ENCODE data around the gene OPRL1.

OPRL1 gene

DNA sequence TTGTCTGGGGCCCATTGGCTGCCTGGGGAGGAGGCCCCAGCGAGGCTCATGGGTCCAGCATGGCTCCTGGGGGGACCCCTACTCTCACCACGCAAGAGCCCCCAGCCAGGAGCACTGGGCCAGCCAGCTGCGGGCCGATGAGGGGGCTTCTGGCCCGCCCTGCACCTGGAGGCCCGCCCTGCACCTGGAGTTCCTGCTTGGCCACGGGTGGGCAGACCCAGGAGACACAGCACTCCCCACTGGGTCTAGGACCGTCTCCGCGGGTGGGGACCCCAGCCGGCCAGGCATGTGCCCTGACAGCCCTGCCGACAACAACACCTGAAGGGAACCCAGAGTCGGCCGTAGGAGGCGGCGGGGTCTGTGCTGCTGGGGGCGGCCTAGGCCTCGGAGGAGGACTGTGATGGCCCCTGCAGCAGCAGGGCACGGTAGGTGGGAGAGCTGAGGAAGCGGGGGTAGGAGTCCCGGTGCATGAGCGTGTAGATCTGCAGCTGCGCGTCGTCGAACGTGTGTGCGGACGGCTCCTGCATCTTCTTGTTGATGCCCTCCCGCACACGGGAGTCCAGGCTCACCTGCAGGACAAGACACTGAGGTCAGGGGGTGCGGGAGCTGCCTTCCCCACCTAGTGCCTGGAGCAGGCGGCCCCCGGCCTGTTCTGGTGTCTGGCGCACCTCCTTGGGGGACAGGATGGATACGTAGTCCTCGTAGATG is 6.3 kb upstream of the OPRL1 start:
- no peaks in the 10 kb centered on the region for H3K9me2 ChIP-seq (ENCODE audit: low read depth, low read length)
- H3K27ac ChIP-seq (ENCODE audit: low read depth, low read length, poor library complexity, severe bottlenecking) = no peak overlapping the region
- H3K4me2 ChIP-seq (ENCODE audit: low read length) = no peak overlapping the region
- TF ChIP-seq, protein P1, sequence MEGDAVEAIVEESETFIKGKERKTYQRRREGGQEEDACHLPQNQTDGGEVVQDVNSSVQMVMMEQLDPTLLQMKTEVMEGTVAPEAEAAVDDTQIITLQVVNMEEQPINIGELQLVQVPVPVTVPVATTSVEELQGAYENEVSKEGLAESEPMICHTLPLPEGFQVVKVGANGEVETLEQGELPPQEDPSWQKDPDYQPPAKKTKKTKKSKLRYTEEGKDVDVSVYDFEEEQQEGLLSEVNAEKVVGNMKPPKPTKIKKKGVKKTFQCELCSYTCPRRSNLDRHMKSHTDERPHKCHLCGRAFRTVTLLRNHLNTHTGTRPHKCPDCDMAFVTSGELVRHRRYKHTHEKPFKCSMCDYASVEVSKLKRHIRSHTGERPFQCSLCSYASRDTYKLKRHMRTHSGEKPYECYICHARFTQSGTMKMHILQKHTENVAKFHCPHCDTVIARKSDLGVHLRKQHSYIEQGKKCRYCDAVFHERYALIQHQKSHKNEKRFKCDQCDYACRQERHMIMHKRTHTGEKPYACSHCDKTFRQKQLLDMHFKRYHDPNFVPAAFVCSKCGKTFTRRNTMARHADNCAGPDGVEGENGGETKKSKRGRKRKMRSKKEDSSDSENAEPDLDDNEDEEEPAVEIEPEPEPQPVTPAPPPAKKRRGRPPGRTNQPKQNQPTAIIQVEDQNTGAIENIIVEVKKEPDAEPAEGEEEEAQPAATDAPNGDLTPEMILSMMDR (IDR thresholded peaks at IDR 0.05; ENCODE audit: low read length) = no peak
- TF ChIP-seq EZH2 (IDR thresholded peaks at IDR 0.05; ENCODE audit: borderline replicate concordance, low read length) = no peak
- H3K9me3 ChIP-seq (ENCODE audit: low read length) = no peaks in the 10 kb centered on the region
- H3K36me3 ChIP-seq (ENCODE audit: insufficient read depth, low read length) = no peaks in the 10 kb centered on the region; the same call in 1 of the 2 replicates
- H4K20me1 ChIP-seq (ENCODE audit: insufficient read depth, low read length) = no peaks in the 10 kb centered on the region
- no peaks in the 10 kb centered on the region for H3F3A ChIP-seq (ENCODE audit: insufficient read depth, low read length)
- H3K27me3 ChIP-seq (ENCODE audit: insufficient read depth, low read length) = peaks cover 9% of the 10 kb centered on the region; the same call in 1 of the 2 replicates
- no peaks in the 10 kb centered on the region for H3K79me2 ChIP-seq (ENCODE audit: insufficient read depth, low read length)
- H2AFZ ChIP-seq (ENCODE audit: low read length) = no peak overlapping the region
- H3K4me1 ChIP-seq (ENCODE audit: insufficient read depth, low read length, severe bottlenecking) = peaks cover 18% of the 10 kb centered on the region
- H3K4me3 ChIP-seq (ENCODE audit: low read depth, low read length, poor library complexity, severe bottlenecking) = no peak overlapping the region
- H3K9ac ChIP-seq (ENCODE audit: low read length) = no peak overlapping the region

DNA sequence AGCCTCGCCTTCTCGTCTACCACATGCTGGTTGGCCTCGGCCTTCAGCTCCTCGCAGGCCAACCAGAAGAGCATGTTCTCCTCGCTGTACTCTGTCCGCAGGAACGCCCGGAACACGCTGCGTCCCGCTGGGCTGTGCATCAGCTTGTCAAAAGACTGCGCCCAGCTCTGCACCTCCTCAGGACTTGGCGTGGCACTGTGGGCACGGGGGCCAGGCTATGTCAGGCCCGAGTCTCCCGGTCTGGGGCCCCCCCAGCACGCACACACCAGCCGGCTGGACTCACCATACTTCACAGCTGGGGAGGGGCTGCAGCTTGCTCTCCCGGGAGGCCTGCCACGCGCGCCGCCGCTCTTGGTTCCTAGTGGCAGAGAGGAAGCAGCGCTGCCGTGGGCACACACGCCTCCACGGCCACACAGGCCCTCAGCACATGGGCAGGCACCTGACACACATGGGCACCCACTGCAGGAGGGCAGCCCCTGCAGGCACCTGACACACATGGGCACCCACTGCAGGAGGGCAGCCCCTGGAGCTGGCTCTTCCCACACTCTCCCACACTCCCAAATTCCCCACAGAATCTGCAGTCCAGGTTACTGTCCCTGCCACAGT is 5.6 kb upstream of the OPRL1 start:
- no peaks in the 10 kb centered on the region for H3K79me2 ChIP-seq (ENCODE audit: insufficient read depth, low read length)
- no peaks in the 10 kb centered on the region for H4K20me1 ChIP-seq (ENCODE audit: insufficient read depth, low read length)
- no peaks in the 10 kb centered on the region for H3K9me2 ChIP-seq (ENCODE audit: low read depth, low read length)
- no peak overlapping the region for H3K4me3 ChIP-seq (ENCODE audit: low read depth, low read length, poor library complexity, severe bottlenecking)
- no peaks in the 10 kb centered on the region for H3K9me3 ChIP-seq (ENCODE audit: low read length)
- H3K4me2 ChIP-seq (ENCODE audit: low read length) = no peak overlapping the region
- no peak for TF ChIP-seq EZH2 (IDR thresholded peaks at IDR 0.05; ENCODE audit: borderline replicate concordance, low read length)
- TF ChIP-seq, protein P1 (IDR thresholded peaks at IDR 0.05; ENCODE audit: low read length) = no peak
- H3K9ac ChIP-seq (ENCODE audit: low read length) = no peak overlapping the region
- no peaks in the 10 kb centered on the region for H3F3A ChIP-seq (ENCODE audit: insufficient read depth, low read length)
- H3K27me3 ChIP-seq (ENCODE audit: insufficient read depth, low read length) = 0 out of 2 replicates have a peak, but pooled peaks cover 4% of the 10 kb centered on the region
- H3K36me3 ChIP-seq (ENCODE audit: insufficient read depth, low read length) = no peaks in the 10 kb centered on the region; the same call in 1 of the 2 replicates
- H2AFZ ChIP-seq (ENCODE audit: low read length) = no peak overlapping the region
- no peak overlapping the region for H3K27ac ChIP-seq (ENCODE audit: low read depth, low read length, poor library complexity, severe bottlenecking)
- peaks cover 24% of the 10 kb centered on the region for H3K4me1 ChIP-seq (ENCODE audit: insufficient read depth, low read length, severe bottlenecking)

DNA sequence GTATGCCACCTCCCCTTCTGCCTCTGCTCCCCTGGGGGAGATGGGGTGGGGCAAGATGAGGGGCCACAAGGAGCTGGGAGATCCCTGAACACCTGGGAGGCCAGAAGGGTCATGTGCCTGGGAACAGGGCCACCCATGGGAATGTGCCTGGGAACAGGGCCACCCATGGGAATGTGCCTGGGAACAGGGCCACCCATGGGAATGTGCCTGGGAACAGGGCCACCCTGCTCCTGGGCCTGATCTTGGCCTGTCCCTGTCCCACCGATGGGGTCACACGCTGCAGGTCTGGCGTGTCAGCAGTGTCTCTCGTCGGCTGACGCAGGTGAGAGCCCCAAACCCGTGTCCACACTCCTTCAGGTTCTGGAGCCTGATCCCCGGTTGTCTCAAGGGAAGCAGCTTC is 4.9 kb upstream of the OPRL1 start:
- TF ChIP-seq, protein P1 (IDR thresholded peaks at IDR 0.05; ENCODE audit: low read length) = no peak
- TF ChIP-seq EZH2 (IDR thresholded peaks at IDR 0.05; ENCODE audit: borderline replicate concordance, low read length) = no peak
- no peak overlapping the region for H3K4me2 ChIP-seq (ENCODE audit: low read length)
- no peak overlapping the region for H3K4me3 ChIP-seq (ENCODE audit: low read depth, low read length, poor library complexity, severe bottlenecking)
- H3K9me3 ChIP-seq (ENCODE audit: low read length) = no peaks in the 10 kb centered on the region
- 0 out of 2 replicates have a peak, but pooled peaks cover 4% of the 10 kb centered on the region for H3K27me3 ChIP-seq (ENCODE audit: insufficient read depth, low read length)
- H3K9ac ChIP-seq (ENCODE audit: low read length) = no peak overlapping the region
- H2AFZ ChIP-seq (ENCODE audit: low read length) = no peak overlapping the region
- H3K9me2 ChIP-seq (ENCODE audit: low read depth, low read length) = no peaks in the 10 kb centered on the region
- no peaks in the 10 kb centered on the region for H4K20me1 ChIP-seq (ENCODE audit: insufficient read depth, low read length)
- H3K4me1 ChIP-seq (ENCODE audit: insufficient read depth, low read length, severe bottlenecking) = peaks cover 24% of the 10 kb centered on the region
- no peak overlapping the region for H3K27ac ChIP-seq (ENCODE audit: low read depth, low read length, poor library complexity, severe bottlenecking)
- no peaks in the 10 kb centered on the region for H3K79me2 ChIP-seq (ENCODE audit: insufficient read depth, low read length)
- H3K36me3 ChIP-seq (ENCODE audit: insufficient read depth, low read length) = no peaks in the 10 kb centered on the region; the same call in 1 of the 2 replicates
- no peaks in the 10 kb centered on the region for H3F3A ChIP-seq (ENCODE audit: insufficient read depth, low read length)
